BJ (cell line): ENCODE results near the gene TRIM60. TPM values are rescaled to one million over a fixed set of nuclear protein-coding genes. Genes with fewer than 3 reads are reported as not detected.
"Not testable (repeated sequence)": the region's sequence is repeated elsewhere in the genome, so short reads cannot be mapped to it uniquely, and the experiment has no call there.

Source experiments
- CTCF ChIA-PET: fragments of 350-600 bp; formaldehyde crosslinking; extraction: SDS; loops from one replicate; lab custom pipeline; 2021; ENCODE audit warnings: antibody characterized with exemption, inconsistent platforms; lab: Yijun Ruan, JAX
- POLR2A ChIA-PET: fragments of 300-600 bp; sonication (Branson Sonifier 250); formaldehyde crosslinking; extraction: SDS; loops from one replicate; lab custom pipeline; 2021; ENCODE audit warnings: antibody characterized with exemption; lab: Charles Lee
- DNase-seq: peaks from one replicate; pipeline ENCODE4 v3.0.0-alpha.2; 2011; ENCODE audit warnings: low read depth
- H3K27me3 ChIP-seq: 2 replicates; pipeline ENCODE4 v1.6.0; 2011; ENCODE audit warnings: low read length; ENCODE audit not compliant: control insufficient read depth, insufficient read depth
- H3K36me3 ChIP-seq: 2 replicates; pipeline ENCODE4 v1.5.1; 2011; ENCODE audit warnings: low read length; ENCODE audit not compliant: control insufficient read depth, insufficient read depth
- H3K4me3 ChIP-seq: 2 replicates; pipeline ENCODE4 v1.5.1; 2011; ENCODE audit warnings: low read depth, mild to moderate bottlenecking, control low read depth, low read length
- polyA plus RNA-seq: library from polyadenylated mRNA; depleted of rRNA; stranded (reverse); fragments of >200 nt; gene quantifications from 2 replicates; pipeline ENCODE4 v1.2.3, GENCODE V29; 2011; rRNA removed
- small RNA-seq: library from RNA; depleted of rRNA; stranded (forward); fragments of <200 nt; gene quantifications from one replicate; pipeline ENCODE3, GENCODE V24; 2012; ENCODE audit warnings: low replicate concordance, low read depth; ENCODE audit not compliant: insufficient read length
- TF ChIP-seq, protein P1 (sequence below): IDR thresholded peaks from 2 replicates; pipeline ENCODE4 v1.5.1; 2011; ENCODE audit warnings: low read depth, mild to moderate bottlenecking, control low read depth, inconsistent platforms, low read length, moderate library complexity; ENCODE audit not compliant: insufficient read depth

The TRIM60 gene
- polyA plus RNA-seq, 1 experiment: not detected

DNA sequence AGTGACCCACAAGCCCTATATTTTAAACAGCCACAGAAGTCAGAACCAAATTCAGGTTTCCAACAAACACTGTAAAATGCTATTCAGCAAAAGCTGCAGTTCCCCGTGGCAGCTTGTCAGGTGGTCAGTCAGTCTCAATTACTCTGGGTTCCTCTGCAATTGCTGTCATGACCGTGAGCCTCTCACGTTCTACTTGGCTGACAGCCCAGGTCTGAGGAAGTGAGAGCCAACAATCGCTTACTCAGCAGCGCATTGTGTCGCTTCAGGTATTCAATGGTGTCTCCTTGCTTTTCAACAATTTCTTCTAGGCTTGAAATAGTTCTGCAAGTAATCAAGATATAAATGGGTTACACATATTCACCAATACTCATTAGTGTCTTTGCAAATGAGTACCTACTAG, 47.7 kb downstream of the TRIM60 start:
- TF ChIP-seq, protein P1, sequence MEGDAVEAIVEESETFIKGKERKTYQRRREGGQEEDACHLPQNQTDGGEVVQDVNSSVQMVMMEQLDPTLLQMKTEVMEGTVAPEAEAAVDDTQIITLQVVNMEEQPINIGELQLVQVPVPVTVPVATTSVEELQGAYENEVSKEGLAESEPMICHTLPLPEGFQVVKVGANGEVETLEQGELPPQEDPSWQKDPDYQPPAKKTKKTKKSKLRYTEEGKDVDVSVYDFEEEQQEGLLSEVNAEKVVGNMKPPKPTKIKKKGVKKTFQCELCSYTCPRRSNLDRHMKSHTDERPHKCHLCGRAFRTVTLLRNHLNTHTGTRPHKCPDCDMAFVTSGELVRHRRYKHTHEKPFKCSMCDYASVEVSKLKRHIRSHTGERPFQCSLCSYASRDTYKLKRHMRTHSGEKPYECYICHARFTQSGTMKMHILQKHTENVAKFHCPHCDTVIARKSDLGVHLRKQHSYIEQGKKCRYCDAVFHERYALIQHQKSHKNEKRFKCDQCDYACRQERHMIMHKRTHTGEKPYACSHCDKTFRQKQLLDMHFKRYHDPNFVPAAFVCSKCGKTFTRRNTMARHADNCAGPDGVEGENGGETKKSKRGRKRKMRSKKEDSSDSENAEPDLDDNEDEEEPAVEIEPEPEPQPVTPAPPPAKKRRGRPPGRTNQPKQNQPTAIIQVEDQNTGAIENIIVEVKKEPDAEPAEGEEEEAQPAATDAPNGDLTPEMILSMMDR: no peak
- H3K4me3 ChIP-seq: no peak overlapping the region
- DNase-seq: no peak
- H3K27me3 ChIP-seq: no peaks in the 10 kb centered on the region
- CTCF ChIA-PET: no interaction called here
- no peaks in the 10 kb centered on the region for H3K36me3 ChIP-seq
- POLR2A ChIA-PET: no interaction called here

DNA sequence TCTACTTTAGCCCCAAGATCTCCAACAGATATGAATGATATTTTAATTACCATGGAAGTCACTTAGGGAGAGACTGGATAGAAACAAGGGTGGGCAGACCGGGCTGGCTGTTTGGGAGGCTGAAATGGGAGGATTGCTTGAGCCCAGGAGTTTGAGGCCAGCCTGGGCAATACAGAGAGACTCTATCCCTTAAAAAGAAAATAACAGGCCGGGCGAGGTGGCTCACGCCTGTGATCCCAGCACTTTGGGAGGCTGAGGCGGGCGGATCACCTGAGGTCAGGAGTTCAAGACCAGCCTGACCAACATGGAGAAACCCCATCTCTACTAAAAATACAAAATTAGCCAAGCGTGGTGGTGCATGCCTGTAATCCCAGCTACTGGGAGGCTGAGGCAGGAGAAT, 53.0 kb downstream of the TRIM60 start:
- H3K27me3 ChIP-seq, POLR2A ChIA-PET, CTCF ChIA-PET, H3K36me3 ChIP-seq, DNase-seq, H3K4me3 ChIP-seq: not testable (repeated sequence)

DNA sequence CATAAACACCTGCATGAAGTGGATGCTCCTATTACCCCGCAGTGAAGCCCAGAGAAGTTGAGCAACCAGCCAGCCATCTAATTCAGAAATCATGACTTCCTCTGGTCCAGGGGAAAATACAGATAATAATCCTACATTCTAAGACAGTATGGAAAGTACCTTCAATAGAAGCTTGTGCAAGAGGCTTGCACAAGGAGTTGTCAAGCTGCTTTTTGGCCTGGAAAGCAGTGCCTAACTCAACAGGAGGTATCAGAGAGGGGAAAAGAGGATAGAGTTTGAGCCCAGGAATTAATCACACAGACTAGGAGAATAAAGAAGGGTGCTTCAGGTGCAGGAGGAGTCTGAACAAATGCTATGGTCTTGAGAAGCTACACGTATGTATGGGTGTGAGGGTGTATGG, 54.1 kb downstream of the TRIM60 start:
- CTCF ChIA-PET: no interaction called here
- POLR2A ChIA-PET: no interaction called here

DNA sequence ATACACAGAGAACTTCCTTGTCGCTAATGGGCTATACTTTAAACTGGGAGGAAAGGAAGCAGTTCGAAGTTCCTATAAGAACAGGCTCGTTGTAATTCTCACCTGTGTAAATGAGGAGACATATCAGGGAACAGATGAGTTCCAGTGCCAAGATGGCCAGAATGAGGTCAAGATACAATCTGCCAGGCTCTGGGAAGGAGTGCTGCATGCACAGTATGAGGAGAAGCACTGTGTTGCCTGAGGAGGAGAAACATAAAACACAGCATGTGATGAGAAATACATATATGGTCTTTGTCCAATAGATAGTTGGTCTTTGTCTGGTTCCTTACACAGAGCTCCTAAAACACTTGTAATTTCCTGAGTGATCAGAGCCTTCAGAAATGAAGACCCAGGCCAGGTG, 56.6 kb downstream of the TRIM60 start:
- no peak overlapping the region for H3K4me3 ChIP-seq
- DNase-seq: no peak
- H3K27me3 ChIP-seq: no peaks in the 10 kb centered on the region
- no peaks in the 10 kb centered on the region for H3K36me3 ChIP-seq
- ChIA-PET POLR2A (no interaction called here), CTCF (interaction anchor here (0.6 kb wide), 1 partner anchor 12 kb away, joined by 3 read pairs; no protein-coding TSS in a partner anchor)
- TF ChIP-seq, protein P1: no peak

More for the DNA sequence above, 54.1 kb downstream of the TRIM60 start:
- no peak overlapping the region for H3K4me3 ChIP-seq
- H3K27me3 ChIP-seq: no peaks in the 10 kb centered on the region
- TF ChIP-seq, protein P1: no peak
- no peaks in the 10 kb centered on the region for H3K36me3 ChIP-seq
- no peak for DNase-seq

Small RNA genes within 50 kb of the gene (small RNA-seq; reads per million reads assigned to genes)
- gene AC106872.12: not detected

Other genes with a start within 250 kb of the TRIM60 start
- not detected in 2 replicates for gene APELA, start 154.8 kb upstream of the TRIM60 start, polyA plus RNA-seq
- 1.0 and 1.3 TPM in 2 replicates for gene TRIM61, start 54.3 kb upstream of the TRIM60 start, polyA plus RNA-seq
- not detected in 2 replicates for gene TRIM75, start 21.9 kb downstream of the TRIM60 start, polyA plus RNA-seq
- 11.1 and 19.3 TPM in 2 replicates for gene TMEM192, start 80.9 kb downstream of the TRIM60 start, polyA plus RNA-seq
- 6.8 and 11.7 TPM in 2 replicates for gene KLHL2, start 175.6 kb downstream of the TRIM60 start, polyA plus RNA-seq